Measurements from ENCODE around the gene GNAT2. TPM values are rescaled to one million over a fixed set of nuclear protein-coding genes. Genes with fewer than 3 reads are reported as not detected.

Gene GNAT2
- total RNA-seq, 1 donor = 0.43 TPM

- DNase-seq (ENCODE audit: low read depth) = no peak
- no peak overlapping the region for H3K4me3 ChIP-seq (ENCODE audit: low read depth, low read length)
- TF ChIP-seq, protein P1, sequence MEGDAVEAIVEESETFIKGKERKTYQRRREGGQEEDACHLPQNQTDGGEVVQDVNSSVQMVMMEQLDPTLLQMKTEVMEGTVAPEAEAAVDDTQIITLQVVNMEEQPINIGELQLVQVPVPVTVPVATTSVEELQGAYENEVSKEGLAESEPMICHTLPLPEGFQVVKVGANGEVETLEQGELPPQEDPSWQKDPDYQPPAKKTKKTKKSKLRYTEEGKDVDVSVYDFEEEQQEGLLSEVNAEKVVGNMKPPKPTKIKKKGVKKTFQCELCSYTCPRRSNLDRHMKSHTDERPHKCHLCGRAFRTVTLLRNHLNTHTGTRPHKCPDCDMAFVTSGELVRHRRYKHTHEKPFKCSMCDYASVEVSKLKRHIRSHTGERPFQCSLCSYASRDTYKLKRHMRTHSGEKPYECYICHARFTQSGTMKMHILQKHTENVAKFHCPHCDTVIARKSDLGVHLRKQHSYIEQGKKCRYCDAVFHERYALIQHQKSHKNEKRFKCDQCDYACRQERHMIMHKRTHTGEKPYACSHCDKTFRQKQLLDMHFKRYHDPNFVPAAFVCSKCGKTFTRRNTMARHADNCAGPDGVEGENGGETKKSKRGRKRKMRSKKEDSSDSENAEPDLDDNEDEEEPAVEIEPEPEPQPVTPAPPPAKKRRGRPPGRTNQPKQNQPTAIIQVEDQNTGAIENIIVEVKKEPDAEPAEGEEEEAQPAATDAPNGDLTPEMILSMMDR (IDR thresholded peaks at IDR 0.05; ENCODE audit: insufficient read depth, low read depth, low read length) = no peak
Measured at GRCh38 chr1:109582021-109582420, 37.4 kb downstream of the GNAT2 start.

DNA sequence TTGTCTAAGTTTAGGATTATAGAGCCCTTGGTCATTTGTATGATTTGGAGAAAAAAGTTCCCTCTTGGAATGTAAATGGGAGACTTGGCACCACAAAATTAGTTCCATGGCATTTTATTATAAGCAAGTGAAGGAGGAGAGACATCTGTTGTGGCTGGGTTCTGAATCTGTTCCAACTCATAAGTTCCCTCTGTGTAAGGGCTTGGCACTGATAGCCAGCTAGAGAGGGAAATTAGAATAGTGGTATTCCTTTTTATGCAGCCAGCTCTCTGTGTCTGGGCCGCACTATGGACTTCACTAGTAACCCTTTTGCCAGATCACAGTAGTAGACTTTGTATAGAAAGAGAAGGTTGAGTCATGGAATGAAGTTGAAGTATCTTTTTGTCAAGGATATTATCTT, 39.9 kb downstream of the GNAT2 start:
- TF ChIP-seq, protein P1 (IDR thresholded peaks at IDR 0.05; ENCODE audit: insufficient read depth, low read depth, low read length) = no peak
- DNase-seq (ENCODE audit: low read depth) = no peak
- no peak overlapping the region for H3K4me3 ChIP-seq (ENCODE audit: low read depth, low read length)

DNA sequence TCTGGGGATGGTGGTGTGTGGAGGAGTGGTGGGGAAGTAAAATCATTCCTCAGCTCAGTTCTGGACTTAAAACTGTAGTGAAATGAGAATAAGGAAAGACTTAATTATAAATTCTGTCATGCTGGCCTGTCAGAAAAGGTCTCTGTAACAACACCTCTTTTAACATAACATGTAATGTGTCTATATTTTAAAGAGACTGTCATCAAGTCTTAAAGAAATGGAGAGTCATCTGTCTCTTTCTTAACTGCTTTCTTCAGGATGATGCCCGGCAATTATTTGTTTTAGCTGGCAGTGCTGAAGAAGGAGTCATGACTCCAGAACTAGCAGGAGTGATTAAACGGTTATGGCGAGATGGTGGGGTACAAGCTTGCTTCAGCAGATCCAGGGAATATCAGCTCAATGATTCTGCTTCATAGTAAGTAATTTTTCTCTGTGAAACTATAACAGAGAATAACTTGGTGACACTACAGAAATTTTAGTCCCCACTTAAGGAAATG, 40.4 kb downstream of the GNAT2 start:
- DNase-seq (ENCODE audit: low read depth) = no peak
- TF ChIP-seq, protein P1 (IDR thresholded peaks at IDR 0.05; ENCODE audit: insufficient read depth, low read depth, low read length) = no peak
- no peak overlapping the region for H3K4me3 ChIP-seq (ENCODE audit: low read depth, low read length)

GRCh38 chr1:109573785-109574184, 45.6 kb downstream of the GNAT2 start:
- no peak for DNase-seq (ENCODE audit: low read depth)
- TF ChIP-seq, protein P1 (IDR thresholded peaks at IDR 0.05; ENCODE audit: insufficient read depth, low read depth, low read length) = no peak
- H3K4me3 ChIP-seq (ENCODE audit: low read depth, low read length) = no peak overlapping the region

DNA sequence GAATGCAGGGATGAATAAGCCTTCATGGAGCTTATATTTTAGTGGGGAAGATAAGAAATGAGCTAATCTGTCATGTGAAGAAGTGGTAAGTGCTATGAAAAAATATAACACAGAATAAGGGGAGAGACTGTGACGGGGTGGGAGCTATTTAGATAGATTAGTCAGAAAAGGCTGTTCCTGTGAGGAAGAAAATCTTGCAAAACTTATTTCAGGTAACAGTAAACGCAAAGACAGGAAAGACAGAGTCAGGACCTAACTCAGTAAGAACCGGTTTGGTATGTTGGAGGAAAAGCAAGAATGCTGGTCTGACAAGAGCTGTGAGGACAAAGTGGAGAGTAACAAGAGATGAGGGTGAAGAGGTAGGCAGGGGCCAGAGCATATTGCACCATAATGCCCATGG, 49.0 kb downstream of the GNAT2 start:
- peak; percentile 81 for DNase-seq (ENCODE audit: low read depth)

DNA sequence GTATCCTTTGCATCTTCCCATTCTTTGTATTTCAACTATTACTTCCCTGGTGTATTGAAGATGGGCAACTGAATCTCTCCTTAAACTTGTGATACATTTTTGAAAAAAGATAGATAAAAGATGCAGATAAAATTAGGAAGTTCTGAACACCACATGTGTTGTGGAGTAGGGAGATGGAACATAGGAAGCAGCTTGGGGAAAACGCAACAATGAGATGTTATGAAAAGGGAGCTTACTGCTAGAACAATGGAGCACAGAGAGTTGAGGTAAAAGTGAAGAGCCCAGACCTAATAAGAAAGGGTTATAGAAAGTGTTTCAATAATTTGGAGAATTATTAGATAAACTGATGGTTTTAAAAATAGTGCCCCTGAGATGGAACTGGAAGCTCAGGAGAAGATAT, 50.1 kb downstream of the GNAT2 start:
- DNase-seq (ENCODE audit: low read depth) = no peak
- TF ChIP-seq, protein P1 (IDR thresholded peaks at IDR 0.05; ENCODE audit: insufficient read depth, low read depth, low read length) = no peak

More for the DNA sequence above, 49.0 kb downstream of the GNAT2 start:
- H3K4me3 ChIP-seq (ENCODE audit: low read depth, low read length) = no peak overlapping the region
- TF ChIP-seq, protein P1 (IDR thresholded peaks at IDR 0.05; ENCODE audit: insufficient read depth, low read depth, low read length) = no peak

More for the DNA sequence above, 50.1 kb downstream of the GNAT2 start:
- H3K4me3 ChIP-seq (ENCODE audit: low read depth, low read length) = no peak overlapping the region

Data from fibroblast of villous mesenchyme (primary cell).